Measurements from ENCODE around the gene ITPR1. TPM values are rescaled to one million over a fixed set of nuclear protein-coding genes. Genes with fewer than 3 reads are reported as not detected.

ITPR1 gene
- total RNA-seq, 1 experiment from 2014 or later: 48.5 TPM

DNA sequence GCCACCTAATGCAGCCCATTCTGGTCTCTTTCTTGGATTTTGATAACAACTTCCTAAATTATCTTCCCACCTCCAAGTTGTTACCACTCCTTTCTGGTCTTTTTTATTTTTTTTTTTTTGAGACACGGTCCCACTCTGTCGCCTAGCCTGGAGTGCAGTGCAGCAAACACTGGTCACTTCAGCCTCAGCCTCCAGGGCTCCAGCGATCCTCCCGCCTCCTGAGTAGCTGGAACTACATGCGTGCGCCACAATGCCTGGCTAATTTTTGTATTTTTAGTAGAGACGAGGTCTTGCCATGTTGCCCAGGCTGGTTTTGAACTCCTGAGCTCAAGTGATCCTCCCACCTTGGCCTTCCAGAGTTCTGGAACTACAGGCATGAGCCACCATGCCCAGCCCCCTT is 393.3 kb downstream of the ITPR1 start:
- TF ChIP-seq EZH2 (IDR thresholded peaks at IDR 0.05; ENCODE audit: low read length, unreplicated experiment) (no peak), EZH2phosphoT487 (IDR thresholded peaks at IDR 0.05; ENCODE audit: borderline replicate concordance, low read length) (no peak)
- TF ChIP-seq, protein P1, sequence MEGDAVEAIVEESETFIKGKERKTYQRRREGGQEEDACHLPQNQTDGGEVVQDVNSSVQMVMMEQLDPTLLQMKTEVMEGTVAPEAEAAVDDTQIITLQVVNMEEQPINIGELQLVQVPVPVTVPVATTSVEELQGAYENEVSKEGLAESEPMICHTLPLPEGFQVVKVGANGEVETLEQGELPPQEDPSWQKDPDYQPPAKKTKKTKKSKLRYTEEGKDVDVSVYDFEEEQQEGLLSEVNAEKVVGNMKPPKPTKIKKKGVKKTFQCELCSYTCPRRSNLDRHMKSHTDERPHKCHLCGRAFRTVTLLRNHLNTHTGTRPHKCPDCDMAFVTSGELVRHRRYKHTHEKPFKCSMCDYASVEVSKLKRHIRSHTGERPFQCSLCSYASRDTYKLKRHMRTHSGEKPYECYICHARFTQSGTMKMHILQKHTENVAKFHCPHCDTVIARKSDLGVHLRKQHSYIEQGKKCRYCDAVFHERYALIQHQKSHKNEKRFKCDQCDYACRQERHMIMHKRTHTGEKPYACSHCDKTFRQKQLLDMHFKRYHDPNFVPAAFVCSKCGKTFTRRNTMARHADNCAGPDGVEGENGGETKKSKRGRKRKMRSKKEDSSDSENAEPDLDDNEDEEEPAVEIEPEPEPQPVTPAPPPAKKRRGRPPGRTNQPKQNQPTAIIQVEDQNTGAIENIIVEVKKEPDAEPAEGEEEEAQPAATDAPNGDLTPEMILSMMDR (conservative IDR thresholded peaks at IDR 0.05; ENCODE audit: low read depth, low read length): no peak
- DNase-seq: no peak
- Histone ChIP-seq H3K9ac (ENCODE audit: low read length) (peak overlapping the region; percentile 35), H3K9me2 (replicated peaks; ENCODE audit: low read length) (no peaks in the 10 kb centered on the region), H3K4me2 (ENCODE audit: low read length) (peak overlapping the region; percentile 40), H3K27ac (ENCODE audit: low read length) (peak overlapping the region; percentile 85), H3F3A (ENCODE audit: low read length, unreplicated experiment) (peaks cover 6% of the 10 kb centered on the region), H3K4me3 (ENCODE audit: low read length) (no peak overlapping the region), H3K36me3 (ENCODE audit: low read depth, low read length) (no peaks in the 10 kb centered on the region), H3K9me3 (ENCODE audit: low read length) (no peaks in the 10 kb centered on the region), H2AFZ (ENCODE audit: low read length) (no peak overlapping the region), H3K4me1 (ENCODE audit: insufficient read depth, low read length) (peaks cover 36% of the 10 kb centered on the region), H4K20me1 (ENCODE audit: low read length) (no peaks in the 10 kb centered on the region), H3K79me2 (ENCODE audit: low read length) (no peaks in the 10 kb centered on the region), H3K27me3 (ENCODE audit: low read length) (no peaks in the 10 kb centered on the region)
- CTCF ChIA-PET: interaction anchor here (0.7 to 0.8 kb wide), 2 partner anchors 16 to 92 kb away, joined by 3 read pairs; no protein-coding TSS in a partner anchor
- POLR2A ChIA-PET (ENCODE audit: unreplicated experiment): no interaction called here
- no peak for ATAC-seq
- intact Hi-C loops (cut with micrococcal nuclease): loop anchor here (2.0 to 5.0 kb wide), 4 partner anchors 59 to 166 kb away; partner anchors contain the start of gene BHLHE40
- BruUV-seq (replicated peaks): no TSS peak

DNA sequence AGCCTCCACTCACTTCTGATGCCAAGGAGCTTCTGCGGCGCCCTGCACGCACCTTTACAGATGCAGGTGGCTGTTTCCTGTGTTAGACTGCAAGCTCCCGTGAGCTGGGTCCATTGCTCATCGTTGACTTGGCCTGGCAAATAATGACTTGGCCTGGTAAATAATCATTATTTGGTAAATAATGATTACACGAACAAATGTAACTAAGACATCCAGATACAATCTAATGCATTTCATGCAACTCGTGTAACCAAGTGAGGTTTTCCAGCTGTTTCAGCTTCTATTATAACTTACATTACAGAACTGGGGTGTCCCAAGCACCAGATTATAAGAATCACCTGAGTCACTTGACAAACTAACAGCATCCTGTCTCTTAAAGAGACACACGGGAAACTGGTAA is 394.0 kb downstream of the ITPR1 start:
- Histone ChIP-seq H4K20me1 (ENCODE audit: low read length) (no peaks in the 10 kb centered on the region), H3K9me2 (replicated peaks; ENCODE audit: low read length) (no peaks in the 10 kb centered on the region), H3K4me3 (ENCODE audit: low read length) (no peak overlapping the region), H2AFZ (ENCODE audit: low read length) (no peak overlapping the region), H3F3A (ENCODE audit: low read length, unreplicated experiment) (peaks cover 6% of the 10 kb centered on the region), H3K9ac (ENCODE audit: low read length) (0 out of 2 replicates have a peak overlapping the region, but pooled peaks have one; percentile 45), H3K27ac (ENCODE audit: low read length) (peak overlapping the region; percentile 85), H3K4me2 (ENCODE audit: low read length) (peak overlapping the region; percentile 40), H3K36me3 (ENCODE audit: low read depth, low read length) (no peaks in the 10 kb centered on the region), H3K9me3 (ENCODE audit: low read length) (no peaks in the 10 kb centered on the region), H3K79me2 (ENCODE audit: low read length) (no peaks in the 10 kb centered on the region), H3K27me3 (ENCODE audit: low read length) (no peaks in the 10 kb centered on the region), H3K4me1 (ENCODE audit: insufficient read depth, low read length) (peaks cover 36% of the 10 kb centered on the region)
- peak; percentile 94 for DNase-seq
- peak; percentile 90 for ATAC-seq
- no TSS peak for BruUV-seq (replicated peaks)
- TF ChIP-seq EZH2 (IDR thresholded peaks at IDR 0.05; ENCODE audit: low read length, unreplicated experiment) (no peak), EZH2phosphoT487 (IDR thresholded peaks at IDR 0.05; ENCODE audit: borderline replicate concordance, low read length) (no peak)
- TF ChIP-seq, protein P1 (conservative IDR thresholded peaks at IDR 0.05; ENCODE audit: low read depth, low read length): no peak
- intact Hi-C loops (cut with micrococcal nuclease): loop anchor here (2.0 to 5.0 kb wide), 4 partner anchors 60 to 166 kb away; partner anchors contain the start of gene BHLHE40
- ChIA-PET POLR2A (ENCODE audit: unreplicated experiment) (interaction anchor here (0.8 kb wide), 1 partner anchor 91 kb away, joined by 17 read pairs; the partner anchor contains the start of gene BHLHE40), CTCF (interaction anchor here (0.7 to 0.8 kb wide), 4 partner anchors 59 to 160 kb away, joined by 3 to 4 read pairs (median 3); no protein-coding TSS in a partner anchor)
